PC-3 (cell line): ENCODE results near the gene NUDT8.

Experiments
- CTCF ChIP-seq: fragments of 300-600 bp; sonication (generic); conservative IDR thresholded peaks from 2 replicates; pipeline ENCODE4 v1.5.1; 2017; ENCODE audit warnings: antibody characterized with exemption, low read depth, mild to moderate bottlenecking, low read length
- EZH2phosphoT487 ChIP-seq: fragments of 300-600 bp; sonication (generic); IDR thresholded peaks from 2 replicates; pipeline ENCODE4 v1.6.1; 2018; ENCODE audit warnings: mild to moderate bottlenecking, antibody characterized with exemption, low read length, borderline replicate concordance

GRCh38 chr11:67616431-67617242 lies 13.1 kb downstream of the NUDT8 start:
- TF ChIP-seq CTCF = no peak
- TF ChIP-seq EZH2phosphoT487 = no peak
